ENCODE measurements around the gene MCUB.

DNA sequence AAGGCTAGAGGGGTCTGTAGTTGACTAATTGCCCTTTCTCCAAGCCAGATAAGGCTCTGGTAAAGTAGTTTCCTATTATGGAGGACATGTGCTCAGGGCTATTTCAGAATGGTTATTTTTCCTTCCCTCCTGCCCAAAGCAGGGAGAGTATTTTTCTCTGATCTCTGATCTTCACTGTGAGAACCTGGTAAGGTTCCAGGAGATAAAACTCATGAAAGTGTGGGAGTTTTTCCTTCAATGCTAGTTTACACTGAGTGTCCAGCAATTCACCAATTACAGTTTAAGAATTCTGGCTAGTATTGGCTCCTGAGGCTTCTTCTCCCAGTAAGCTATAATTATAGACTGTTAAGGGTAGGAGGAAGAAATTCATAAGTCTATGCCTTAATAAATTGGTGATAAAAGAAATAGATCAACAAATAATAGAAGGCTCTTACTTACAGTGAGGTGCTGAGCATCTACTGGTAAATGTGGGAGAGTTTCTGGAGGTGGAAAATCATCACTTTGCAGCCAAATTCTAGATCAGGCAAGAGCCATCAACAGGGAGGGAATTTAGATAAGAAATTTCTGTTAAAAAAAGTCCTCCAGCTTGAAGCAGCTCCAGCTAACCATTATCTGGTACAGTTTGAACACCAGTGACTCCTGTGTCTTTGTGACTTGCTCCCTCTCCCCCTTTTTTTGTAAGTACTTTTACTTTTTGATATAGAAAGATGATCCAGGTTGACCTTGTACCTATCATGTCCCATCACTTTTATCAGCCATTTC, 112.3 kb downstream of the MCUB start:
- TF ChIP-seq, protein P1, sequence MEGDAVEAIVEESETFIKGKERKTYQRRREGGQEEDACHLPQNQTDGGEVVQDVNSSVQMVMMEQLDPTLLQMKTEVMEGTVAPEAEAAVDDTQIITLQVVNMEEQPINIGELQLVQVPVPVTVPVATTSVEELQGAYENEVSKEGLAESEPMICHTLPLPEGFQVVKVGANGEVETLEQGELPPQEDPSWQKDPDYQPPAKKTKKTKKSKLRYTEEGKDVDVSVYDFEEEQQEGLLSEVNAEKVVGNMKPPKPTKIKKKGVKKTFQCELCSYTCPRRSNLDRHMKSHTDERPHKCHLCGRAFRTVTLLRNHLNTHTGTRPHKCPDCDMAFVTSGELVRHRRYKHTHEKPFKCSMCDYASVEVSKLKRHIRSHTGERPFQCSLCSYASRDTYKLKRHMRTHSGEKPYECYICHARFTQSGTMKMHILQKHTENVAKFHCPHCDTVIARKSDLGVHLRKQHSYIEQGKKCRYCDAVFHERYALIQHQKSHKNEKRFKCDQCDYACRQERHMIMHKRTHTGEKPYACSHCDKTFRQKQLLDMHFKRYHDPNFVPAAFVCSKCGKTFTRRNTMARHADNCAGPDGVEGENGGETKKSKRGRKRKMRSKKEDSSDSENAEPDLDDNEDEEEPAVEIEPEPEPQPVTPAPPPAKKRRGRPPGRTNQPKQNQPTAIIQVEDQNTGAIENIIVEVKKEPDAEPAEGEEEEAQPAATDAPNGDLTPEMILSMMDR (IDR thresholded peaks at IDR 0.05): no peak
- TF ChIP-seq POLR2A (IDR thresholded peaks at IDR 0.05): no peak
- no peak for TF ChIP-seq POLR2AphosphoS5 (IDR thresholded peaks at IDR 0.05)

Measured in prostate gland (tissue), 2 donors.